ENCODE data around the gene KIAA1191.
"Not testable (repeated sequence)": the region's sequence is repeated elsewhere in the genome, so short reads cannot be mapped to it uniquely, and the experiment has no call there.

KIAA1191 gene

DNA sequence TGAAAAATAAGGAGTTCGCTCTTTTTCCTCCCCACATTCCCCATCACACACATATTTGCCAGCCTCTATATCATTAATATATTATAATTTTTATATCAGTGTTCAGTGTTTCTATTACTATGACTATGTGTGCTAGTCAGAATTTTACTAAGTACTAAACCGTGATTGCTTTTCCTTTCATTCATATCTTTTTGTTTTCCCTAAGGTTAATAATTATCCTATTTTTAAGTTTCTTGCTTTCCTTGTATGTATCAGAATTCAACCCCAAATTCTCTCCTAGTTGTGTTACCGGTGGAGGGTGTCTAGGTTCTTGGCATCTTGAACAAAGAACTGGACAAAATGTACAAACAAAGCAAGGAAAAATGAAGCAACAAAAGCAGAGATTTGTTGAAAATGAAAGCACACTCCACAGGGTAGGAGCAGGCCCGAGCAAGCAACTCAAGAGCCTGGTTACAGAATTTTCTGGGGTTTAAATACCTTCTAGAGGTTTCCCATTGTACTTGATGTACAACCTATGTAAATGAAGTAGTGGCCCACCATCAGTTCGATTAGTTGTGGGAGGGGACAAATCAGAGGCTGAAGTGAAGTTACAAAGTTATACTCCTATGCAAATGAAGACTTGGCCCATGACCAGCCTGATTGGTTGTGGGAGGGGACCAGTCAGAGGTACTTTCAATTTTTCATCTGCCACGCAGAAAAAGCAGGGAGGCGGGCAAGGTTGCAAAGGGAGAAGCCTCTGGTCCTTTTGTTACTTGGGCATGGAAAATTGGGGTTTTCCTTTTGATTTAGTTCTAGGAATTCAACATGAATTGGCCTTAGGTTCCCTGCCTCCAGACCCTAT lies 43.8 kb downstream of the KIAA1191 start:
- no peak for DNase-seq (ENCODE audit: low spot score)

DNA sequence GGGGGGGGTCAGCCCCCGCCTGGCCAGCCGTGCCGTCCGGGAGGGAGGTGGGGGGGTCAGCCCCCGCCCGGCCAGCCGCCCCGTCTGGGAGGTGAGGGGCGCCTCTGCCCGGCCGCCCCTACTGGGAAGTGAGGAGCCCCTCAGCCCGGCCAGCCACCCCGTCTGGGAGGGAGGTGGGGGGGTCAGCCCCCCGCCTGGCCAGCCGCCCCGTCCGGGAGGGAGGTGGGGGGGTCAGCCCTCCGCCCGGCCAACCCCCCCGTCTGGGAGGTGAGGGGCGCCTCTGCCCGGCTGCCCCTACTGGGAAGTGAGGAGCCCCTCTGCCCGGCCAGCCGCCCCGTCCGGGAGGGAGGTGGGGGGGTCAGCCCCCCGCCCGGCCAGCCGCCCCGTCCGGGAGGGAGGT lies 56.2 kb downstream of the KIAA1191 start:
- not testable (repeated sequence) for DNase-seq (ENCODE audit: low spot score)

All from CD4-positive, alpha-beta T cell treated with Interleukin-2 at 100 ng/mL for 4 hours (primary cell).